Medulla oblongata (tissue), 1 donor: ENCODE results near the gene KMT2E.

ENCODE experiments used
- DNase-seq: peaks from one replicate; pipeline ENCODE4 v3.0.0-alpha.2; 2015; ENCODE audit errors: extremely low spot score

KMT2E gene

GRCh38 chr7:105007298-105007697 is 6.7 kb upstream of the KMT2E start:
- DNase-seq: no peak

DNA sequence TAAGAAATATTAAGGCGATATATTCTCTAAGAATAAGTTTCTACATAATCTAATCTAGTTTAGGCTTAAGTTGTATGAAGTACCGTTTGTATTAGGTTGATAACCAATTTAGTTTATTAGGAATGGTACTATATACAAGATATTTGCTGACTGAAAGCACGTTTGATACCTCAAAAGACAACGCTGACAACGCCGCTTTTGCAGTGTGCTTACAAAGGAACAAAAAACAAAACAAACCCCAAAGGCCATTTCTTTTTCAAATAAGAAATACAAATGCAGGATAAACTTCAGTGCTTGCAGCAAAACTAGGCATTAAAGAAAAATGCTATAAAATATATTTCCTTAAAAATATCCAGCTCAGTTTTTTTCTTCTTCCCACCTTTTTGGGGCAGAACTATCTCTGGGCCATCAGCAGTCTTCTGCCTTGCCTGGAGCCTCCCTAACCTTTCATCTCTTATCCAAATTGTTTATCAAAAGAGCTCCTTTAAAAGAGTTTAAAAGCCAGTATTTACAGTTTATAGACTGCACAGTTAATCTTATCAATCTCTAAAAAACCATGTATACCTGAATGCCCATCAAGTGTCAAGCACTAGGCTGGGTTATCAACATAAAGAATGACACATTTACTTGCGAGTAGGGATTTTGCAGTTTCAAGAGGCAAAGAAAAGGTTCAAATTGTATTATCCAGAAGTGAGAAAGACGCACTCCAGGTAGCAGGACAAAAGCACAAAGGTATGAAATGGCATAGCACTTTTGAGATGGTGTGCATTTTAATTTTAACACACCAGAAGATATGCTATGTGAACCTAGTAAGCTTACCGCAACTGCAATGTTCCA is 4.1 kb upstream of the KMT2E start:
- DNase-seq: peak; percentile 38

DNA sequence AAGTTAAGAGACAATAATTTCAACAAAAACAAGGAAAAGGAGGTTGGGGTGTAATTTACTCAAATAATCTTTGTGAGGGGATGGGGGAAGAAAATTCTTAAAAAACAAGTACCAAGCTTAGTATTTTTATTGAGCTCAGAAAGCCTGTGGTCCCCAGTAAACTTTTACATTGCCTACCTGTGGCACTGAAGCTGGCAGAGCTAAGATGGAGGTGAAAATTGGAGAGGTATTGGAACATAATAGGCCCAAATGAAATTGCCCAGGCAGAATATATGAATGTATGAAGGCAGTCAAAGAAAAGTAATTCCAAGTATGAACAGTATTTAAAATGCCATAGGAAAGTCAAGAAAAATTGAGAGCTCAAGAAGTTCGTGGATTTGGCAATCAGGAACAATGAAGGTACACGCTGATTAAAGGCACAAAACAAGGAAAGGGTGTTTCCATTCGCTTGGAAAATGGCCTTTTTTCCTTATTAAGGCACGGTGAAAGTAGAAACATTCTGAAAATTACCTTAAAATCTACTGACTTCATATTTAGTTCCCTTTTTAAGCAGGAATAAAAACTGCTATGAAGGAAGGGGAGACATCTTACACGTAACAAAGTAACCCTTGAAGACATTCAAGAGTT is 3.4 kb upstream of the KMT2E start:
- peak; percentile 33 for DNase-seq

DNA sequence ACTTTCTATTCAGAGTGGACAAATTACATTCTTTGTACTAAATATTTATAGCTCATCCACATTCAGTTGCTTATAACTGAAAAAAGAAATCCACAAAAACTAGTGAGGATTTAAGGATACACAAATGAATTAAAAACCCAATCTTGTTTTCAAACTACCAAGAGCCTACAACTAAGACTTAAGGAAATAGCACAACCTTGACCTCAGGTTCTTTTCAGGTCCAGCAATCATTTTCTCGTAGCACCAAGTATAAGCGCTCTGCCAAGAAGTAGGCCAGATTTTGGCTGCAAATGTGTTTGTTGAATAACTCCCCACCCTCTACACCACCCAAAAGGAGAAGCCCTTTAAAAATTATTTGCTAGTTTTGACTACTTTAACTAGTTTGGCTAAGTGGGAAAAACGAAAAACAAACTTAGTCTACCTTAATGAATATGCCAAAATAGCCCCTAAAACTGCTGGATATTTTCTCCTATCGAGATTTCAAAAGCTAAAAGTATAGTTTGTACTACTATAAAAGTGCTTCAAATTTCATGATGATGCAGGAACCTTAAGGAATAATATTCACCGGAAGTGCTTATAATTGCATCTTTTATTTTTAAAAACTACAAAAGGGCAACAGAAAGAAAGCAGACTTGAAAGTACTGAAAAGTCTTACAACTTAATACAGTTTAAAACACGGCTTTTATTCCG is 2.7 kb upstream of the KMT2E start:
- DNase-seq: peak; percentile 63

GRCh38 chr7:105011831-105012502 is 2.0 kb upstream of the KMT2E start:
- no peak for DNase-seq

- DNase-seq: peak; percentile 99
These were observed 1.3 kb upstream of the KMT2E start for GRCh38 chr7:105012503-105013220.

DNA sequence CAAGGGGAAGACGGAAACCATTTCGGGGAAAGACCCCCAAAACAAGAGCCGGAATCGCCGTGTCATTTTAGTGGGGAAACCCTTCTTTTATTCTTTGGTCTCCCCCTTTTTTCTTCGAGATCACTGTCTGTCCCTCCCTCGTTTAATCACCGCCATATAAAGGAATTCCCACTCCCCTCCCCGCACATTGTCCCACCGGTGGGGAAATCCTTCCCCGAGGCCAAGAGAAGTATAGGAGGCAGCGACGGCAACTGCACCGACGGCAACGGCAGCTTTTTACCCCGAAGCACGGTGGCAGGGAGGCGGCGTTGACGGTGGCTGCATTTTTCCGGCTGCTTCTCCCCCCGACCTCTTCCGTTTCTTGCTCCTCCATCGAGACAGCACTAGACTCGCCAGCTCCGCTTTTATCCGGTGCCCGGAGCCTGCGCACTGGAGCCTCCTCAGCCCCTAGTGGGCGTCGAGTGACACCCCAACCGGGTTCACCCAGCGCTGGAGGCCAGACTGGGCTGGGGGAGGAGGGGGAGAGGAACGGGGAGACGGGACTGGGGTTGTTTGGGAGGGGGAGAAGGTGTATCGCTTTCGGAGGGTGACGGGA is 687 bp upstream of the KMT2E start:
- DNase-seq: peak; percentile 98

DNA sequence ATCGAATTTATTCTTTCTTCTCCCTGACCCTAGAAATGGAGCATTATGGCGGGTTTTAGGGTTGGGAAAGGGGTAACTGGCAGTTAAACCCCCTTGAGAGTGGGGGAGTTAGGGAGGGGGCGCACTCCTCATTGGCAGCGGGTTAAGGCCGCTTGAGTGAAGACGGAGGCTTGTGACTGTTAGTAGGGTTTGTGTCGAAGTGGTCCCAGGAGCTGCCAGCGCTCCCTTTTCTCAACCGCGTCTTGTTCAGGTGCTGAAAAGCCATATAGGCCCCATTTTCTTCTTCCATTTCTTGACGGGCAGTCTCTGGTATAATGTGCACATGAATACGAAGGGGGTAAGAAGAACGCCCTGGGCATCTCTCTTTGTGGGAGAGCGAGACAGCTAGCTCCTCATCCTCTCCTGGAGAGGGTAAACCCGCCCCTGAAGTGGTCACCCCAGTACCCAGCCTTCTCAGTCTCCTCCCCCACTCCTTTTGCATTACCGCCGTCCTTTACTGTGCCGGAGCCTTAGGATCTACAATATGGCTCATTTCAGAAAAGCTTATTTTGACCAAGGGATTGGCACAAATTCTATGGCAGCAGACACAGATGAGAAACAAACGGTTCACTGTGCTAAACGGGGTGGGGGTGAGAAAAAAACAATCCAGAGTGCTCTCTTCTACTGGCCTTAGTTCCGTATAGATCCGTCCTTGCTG is 836 bp downstream of the KMT2E start:
- DNase-seq: peak; percentile 86

GRCh38 chr7:105015390-105015965 is 1.5 kb downstream of the KMT2E start:
- peak; percentile 68 for DNase-seq

DNA sequence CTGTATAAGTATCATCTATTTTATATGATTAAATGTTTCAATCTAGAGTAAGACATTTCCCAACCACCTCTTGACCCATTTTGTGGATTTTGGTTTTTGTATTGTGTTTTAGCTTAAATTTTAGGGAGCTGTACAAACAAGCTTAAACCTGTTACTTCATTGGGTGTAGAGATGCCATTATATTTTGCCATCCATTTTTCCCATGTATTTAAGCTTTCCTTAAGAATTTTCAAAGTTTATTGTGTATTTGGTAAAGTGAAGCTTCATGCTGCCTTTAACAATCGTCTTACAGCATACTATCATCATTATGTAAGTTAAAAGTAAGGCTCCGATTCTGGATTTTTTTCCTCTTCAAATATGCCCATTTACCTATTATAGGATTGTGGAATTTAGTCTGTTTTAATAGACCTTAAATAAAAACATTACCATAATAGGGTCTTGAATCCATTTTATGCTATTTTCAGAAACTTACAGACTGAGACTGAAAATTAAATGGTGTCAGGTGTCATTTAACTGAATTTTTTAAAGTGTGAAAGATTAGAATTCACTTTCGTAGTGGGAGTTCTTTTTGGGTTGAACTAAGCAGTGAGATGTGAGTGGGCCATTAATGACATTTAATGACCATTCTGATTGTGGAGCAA is 2.2 kb downstream of the KMT2E start:
- DNase-seq: peak; percentile 35

DNA sequence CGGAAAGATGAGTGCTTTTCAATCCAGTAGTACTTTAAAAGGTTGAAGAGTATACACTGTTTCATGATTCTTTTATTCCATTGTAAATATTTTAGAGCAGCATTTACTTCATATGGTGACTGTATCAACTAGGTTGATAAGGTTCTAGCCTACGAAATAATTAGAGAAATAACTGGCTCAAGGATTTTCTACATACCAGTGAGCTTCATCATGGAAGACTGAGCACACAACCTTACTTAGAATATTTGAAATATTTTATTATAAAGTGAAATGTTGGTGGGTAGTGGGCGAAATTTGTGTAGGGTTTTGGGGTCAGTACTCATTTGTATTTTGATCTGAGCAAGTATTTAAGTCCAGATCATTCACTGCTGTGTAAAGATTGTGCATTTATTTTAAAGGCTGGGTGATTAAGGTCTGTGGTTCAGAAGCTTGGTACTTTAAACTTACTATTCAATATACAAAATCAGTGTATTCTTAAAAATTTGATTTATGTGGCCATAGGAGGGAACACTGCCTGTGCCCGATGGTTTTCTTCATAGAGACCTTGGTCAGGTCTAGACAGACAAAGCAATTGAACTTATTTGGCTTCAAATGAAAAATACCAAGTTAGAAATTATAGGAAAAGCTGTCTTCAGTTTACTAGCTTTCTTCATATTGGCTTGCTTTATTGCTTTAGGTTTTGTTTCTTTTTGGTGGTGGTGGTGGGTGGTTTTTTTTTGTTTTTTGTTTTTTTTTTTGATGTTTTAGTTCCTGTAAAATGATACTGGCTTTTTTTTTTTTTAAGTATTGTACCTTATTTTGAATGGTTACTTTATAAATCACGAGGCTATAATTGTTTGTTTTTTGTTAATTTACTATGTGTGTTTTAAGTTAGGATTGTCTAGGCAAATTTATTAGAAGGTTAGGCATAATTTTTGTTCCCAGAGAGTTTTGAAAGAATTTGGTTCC is 3.0 kb downstream of the KMT2E start:
- DNase-seq: no peak

DNA sequence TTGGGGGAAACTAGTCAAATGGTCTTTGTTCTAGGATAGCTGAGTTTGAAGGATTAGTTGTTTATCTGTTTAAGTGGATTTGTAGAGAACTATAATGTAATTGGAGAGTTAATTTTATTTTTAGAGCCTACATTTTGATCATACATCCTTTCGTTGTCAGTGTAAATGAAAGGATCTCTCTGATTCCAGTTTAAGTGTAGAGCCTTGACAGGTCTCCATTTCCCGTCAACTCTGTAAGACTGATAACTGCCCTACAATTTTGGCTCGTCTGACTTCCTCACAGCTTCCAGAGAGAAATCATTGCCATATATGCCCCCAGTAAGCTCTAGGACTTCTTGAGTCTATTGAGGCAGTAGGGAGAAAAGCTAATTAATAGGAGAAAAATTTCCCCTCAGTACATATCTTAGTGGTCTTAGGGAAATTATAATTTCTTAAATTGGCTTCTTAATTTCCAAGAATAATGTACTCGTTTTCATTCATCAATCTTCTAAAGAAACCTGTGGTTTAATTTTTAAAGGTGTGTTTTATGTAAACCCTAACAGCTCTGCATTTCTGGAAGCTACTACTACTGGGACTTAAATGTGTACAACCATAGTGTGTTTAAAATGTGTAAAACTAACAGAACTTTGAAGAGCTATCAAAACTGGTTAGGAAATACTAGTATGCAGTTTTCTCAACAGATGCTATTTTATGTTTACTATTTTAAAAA is 3.8 kb downstream of the KMT2E start:
- peak; percentile 66 for DNase-seq

DNA sequence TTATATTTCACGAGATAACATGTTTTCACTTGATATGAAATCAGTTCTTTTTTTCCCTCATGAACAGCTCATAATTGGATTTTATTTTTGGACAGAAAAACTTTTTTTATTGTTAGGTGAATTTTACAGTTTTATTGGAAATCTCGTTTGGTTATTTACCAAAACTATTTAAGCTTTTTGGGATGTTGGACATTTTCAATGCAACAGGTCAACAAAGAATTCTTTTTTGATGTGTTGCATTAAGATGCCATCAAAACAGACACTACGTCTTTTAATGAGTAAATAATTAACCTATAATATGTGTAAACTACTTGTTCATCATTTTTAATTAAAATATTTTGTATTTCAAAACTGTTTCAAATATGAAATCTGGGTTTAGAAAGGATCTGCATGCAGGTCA is 5.3 kb downstream of the KMT2E start:
- DNase-seq: no peak

DNA sequence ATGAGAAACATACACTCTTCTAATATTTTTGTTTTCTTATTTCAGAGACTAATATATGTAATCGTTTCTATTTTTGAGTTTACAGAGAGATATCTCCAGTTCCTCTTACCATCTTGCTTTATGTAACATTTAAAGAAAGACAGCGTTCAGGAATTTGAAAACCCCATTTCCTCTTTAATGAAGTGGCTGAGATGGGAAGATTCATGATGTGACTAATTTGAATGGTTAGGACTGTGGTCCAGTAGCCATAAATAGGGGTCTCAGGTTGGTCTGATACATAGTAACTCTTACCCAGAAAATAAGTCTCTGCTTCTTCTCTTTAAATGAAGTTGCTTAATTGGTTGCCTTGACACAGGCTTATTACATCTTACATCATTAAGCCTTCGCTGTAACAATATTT is 6.9 kb downstream of the KMT2E start:
- DNase-seq: no peak

GRCh38 chr7:105021352-105021751 is 7.3 kb downstream of the KMT2E start:
- no peak for DNase-seq

DNA sequence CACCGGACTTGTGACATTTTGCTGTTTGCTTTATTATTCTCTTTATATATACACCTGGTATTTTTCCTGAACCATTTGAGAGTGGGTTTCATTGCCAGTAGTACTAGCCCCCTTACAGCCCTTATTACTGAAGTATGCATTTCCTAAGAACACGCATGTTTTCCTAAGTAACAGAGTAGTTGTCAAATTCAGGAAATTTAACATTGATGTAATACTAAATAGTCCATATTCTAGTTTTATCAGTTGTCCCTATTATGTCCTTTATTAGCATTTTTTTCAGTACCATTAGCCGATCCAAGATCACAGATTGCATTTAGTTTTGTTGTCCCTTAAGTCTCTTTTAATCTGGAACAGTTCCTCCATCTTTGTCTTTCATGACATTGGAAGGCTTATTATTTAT is 8.0 kb downstream of the KMT2E start:
- no peak for DNase-seq

DNA sequence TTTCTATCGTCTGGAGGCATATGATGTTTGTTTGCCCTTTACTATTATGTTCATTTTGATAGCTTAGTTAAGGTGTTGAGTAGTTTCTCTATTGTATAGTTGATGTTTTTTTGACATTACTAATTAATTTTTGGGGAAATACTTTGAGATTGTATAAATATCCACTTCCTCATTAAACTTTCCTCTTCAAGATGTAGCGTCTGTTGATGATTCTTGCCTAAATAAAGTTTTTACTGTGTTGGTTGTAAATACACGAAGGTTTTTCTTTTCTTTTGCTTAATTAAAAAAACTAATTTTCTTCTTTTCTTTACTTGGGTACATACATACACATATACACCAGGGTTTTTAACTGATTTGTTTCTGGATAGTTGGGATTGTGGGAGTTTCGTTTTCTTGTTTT is 8.5 kb downstream of the KMT2E start:
- DNase-seq: no peak

DNA sequence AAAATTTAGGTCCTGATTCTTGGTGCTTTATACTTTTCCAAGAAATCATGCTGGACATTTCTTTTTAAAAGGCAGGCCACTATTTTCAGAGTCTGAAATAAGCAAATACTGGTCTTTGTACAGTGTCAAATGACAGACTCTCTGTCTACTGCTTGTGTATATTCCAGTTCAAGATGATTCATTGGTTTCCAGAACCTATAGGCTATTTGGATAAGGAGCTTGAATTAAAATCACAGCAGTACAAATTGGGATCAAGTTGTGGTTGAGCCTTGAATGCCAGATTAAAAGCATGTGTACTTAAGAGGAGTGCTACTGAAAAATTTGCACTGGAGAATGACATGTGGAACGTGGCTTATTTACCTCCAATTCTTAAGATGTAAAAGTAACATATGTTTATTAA is 10.7 kb downstream of the KMT2E start:
- DNase-seq: no peak
